ENCODE measurements around the gene AASDHPPT.
"Not testable (repeated sequence)": the region's sequence is repeated elsewhere in the genome, so short reads cannot be mapped to it uniquely, and the experiment has no call there.

AASDHPPT gene

GRCh38 chr11:106047631-106048030, 29.8 kb upstream of the AASDHPPT start:
- H2AFZ ChIP-seq (ENCODE audit: low read depth, low read length, severe bottlenecking) = no peak overlapping the region
- H3K9me3 ChIP-seq (ENCODE audit: insufficient read depth, low read length) = no peaks in the 10 kb centered on the region
- no peaks in the 10 kb centered on the region for H3K79me2 ChIP-seq (ENCODE audit: insufficient read depth, low read length)
- H4K20me1 ChIP-seq (ENCODE audit: low read depth, low read length) = no peaks in the 10 kb centered on the region
- TF ChIP-seq EZH2phosphoT487 (conservative IDR thresholded peaks at IDR 0.05; ENCODE audit: low read length) (no peak), CTCF (IDR thresholded peaks at IDR 0.05; ENCODE audit: insufficient read depth, low read length, poor library complexity, severe bottlenecking) (no peak)
- H3K27ac ChIP-seq (ENCODE audit: low read depth, low read length) = no peak overlapping the region
- no peaks in the 10 kb centered on the region for H3K27me3 ChIP-seq (ENCODE audit: low read length)
- no peaks in the 10 kb centered on the region for H3K36me3 ChIP-seq (ENCODE audit: low read length)
- H3K4me2 ChIP-seq (ENCODE audit: low read depth, low read length, poor library complexity, severe bottlenecking) = no peak overlapping the region
- no peaks in the 10 kb centered on the region for H3F3A ChIP-seq (ENCODE audit: insufficient read depth)
- no peak overlapping the region for H3K9ac ChIP-seq (ENCODE audit: low read length)
- H3K4me3 ChIP-seq (ENCODE audit: insufficient read depth, low read length, poor library complexity, severe bottlenecking) = no peak overlapping the region
- no peaks in the 10 kb centered on the region for H3K9me2 ChIP-seq (replicated peaks; ENCODE audit: insufficient read depth, low read length)

GRCh38 chr11:106049727-106050476, 27.6 kb upstream of the AASDHPPT start:
- Histone ChIP-seq H3K4me2 (ENCODE audit: low read depth, low read length, poor library complexity, severe bottlenecking) (no peak overlapping the region), H3K4me3 (ENCODE audit: insufficient read depth, low read length, poor library complexity, severe bottlenecking) (no peak overlapping the region), H3K9me3 (ENCODE audit: insufficient read depth, low read length) (no peaks in the 10 kb centered on the region), H3K27ac (ENCODE audit: low read depth, low read length) (no peak overlapping the region), H3K9me2 (replicated peaks; ENCODE audit: insufficient read depth, low read length) (no peaks in the 10 kb centered on the region), H3F3A (ENCODE audit: insufficient read depth) (no peaks in the 10 kb centered on the region), H4K20me1 (ENCODE audit: low read depth, low read length) (no peaks in the 10 kb centered on the region), H3K36me3 (ENCODE audit: low read length) (no peaks in the 10 kb centered on the region), H3K9ac (ENCODE audit: low read length) (no peak overlapping the region), H2AFZ (ENCODE audit: low read depth, low read length, severe bottlenecking) (no peak overlapping the region), H3K27me3 (ENCODE audit: low read length) (no peaks in the 10 kb centered on the region), H3K79me2 (ENCODE audit: insufficient read depth, low read length) (no peaks in the 10 kb centered on the region)
- no peak for TF ChIP-seq CTCF (IDR thresholded peaks at IDR 0.05; ENCODE audit: insufficient read depth, low read length, poor library complexity, severe bottlenecking)
- TF ChIP-seq EZH2phosphoT487 (conservative IDR thresholded peaks at IDR 0.05; ENCODE audit: low read length) = no peak

- Histone ChIP-seq H4K20me1 (ENCODE audit: low read depth, low read length) (no peaks in the 10 kb centered on the region), H3K9me2 (replicated peaks; ENCODE audit: insufficient read depth, low read length) (no peaks in the 10 kb centered on the region), H3K4me3 (ENCODE audit: insufficient read depth, low read length, poor library complexity, severe bottlenecking) (no peak overlapping the region), H3K27ac (ENCODE audit: low read depth, low read length) (no peak overlapping the region), H3K4me2 (ENCODE audit: low read depth, low read length, poor library complexity, severe bottlenecking) (no peak overlapping the region), H2AFZ (ENCODE audit: low read depth, low read length, severe bottlenecking) (no peak overlapping the region), H3K9me3 (ENCODE audit: insufficient read depth, low read length) (no peaks in the 10 kb centered on the region), H3K36me3 (ENCODE audit: low read length) (no peaks in the 10 kb centered on the region), H3K9ac (ENCODE audit: low read length) (no peak overlapping the region), H3K79me2 (ENCODE audit: insufficient read depth, low read length) (no peaks in the 10 kb centered on the region), H3F3A (ENCODE audit: insufficient read depth) (no peaks in the 10 kb centered on the region), H3K27me3 (ENCODE audit: low read length) (no peaks in the 10 kb centered on the region)
- TF ChIP-seq EZH2phosphoT487 (conservative IDR thresholded peaks at IDR 0.05; ENCODE audit: low read length) (no peak), CTCF (IDR thresholded peaks at IDR 0.05; ENCODE audit: insufficient read depth, low read length, poor library complexity, severe bottlenecking) (no peak)
Measured at GRCh38 chr11:106051103-106051502, 26.4 kb upstream of the AASDHPPT start.

GRCh38 chr11:106058377-106058776, 19.1 kb upstream of the AASDHPPT start:
- H3K4me3 ChIP-seq (ENCODE audit: insufficient read depth, low read length, poor library complexity, severe bottlenecking); H3K27me3 ChIP-seq (ENCODE audit: low read length); H3K4me2 ChIP-seq (ENCODE audit: low read depth, low read length, poor library complexity, severe bottlenecking); H3K9me3 ChIP-seq (ENCODE audit: insufficient read depth, low read length); H4K20me1 ChIP-seq (ENCODE audit: low read depth, low read length); H3K79me2 ChIP-seq (ENCODE audit: insufficient read depth, low read length); H3K27ac ChIP-seq (ENCODE audit: low read depth, low read length); H3F3A ChIP-seq (ENCODE audit: insufficient read depth); H2AFZ ChIP-seq (ENCODE audit: low read depth, low read length, severe bottlenecking); H3K9me2 ChIP-seq (replicated peaks; ENCODE audit: insufficient read depth, low read length); H3K9ac ChIP-seq (ENCODE audit: low read length); H3K36me3 ChIP-seq (ENCODE audit: low read length): not testable (repeated sequence)

All from SU-DHL-6 (cell line).